Astrocyte (in vitro differentiated cells and primary cell): ENCODE results near the gene NR1H2. TPM values are rescaled to one million over a fixed set of nuclear protein-coding genes. Genes with fewer than 3 reads are reported as not detected.

ENCODE experiments used
- DNase-seq: peaks from one replicate; pipeline ENCODE4 v3.0.0-alpha.2; 2010; ENCODE audit warnings: low read depth
- FAIRE-seq: peaks from 2 replicates; lab custom pipeline; 2011; peaks lifted over from hg19 to GRCh38; lab: Jason Lieb, UNC
- H2AFZ ChIP-seq: 2 replicates; pipeline ENCODE4 v1.6.0; 2012; ENCODE audit warnings: low read depth, low read length, inconsistent platforms
- H3K27ac ChIP-seq: 2 replicates; pipeline ENCODE4 v1.5.1; 2011; ENCODE audit warnings: low read depth, low read length, inconsistent platforms
- H3K27me3 ChIP-seq: 2 replicates; pipeline ENCODE4 v1.6.0; 2011; ENCODE audit warnings: low read length, inconsistent platforms; ENCODE audit not compliant: insufficient read depth
- H3K36me3 ChIP-seq: 2 replicates; pipeline ENCODE4 v1.5.1; 2011; ENCODE audit warnings: low read length, inconsistent platforms; ENCODE audit not compliant: insufficient read depth
- H3K4me1 ChIP-seq: 2 replicates; pipeline ENCODE4 v1.5.1; 2011; ENCODE audit warnings: low read length, inconsistent platforms; ENCODE audit not compliant: insufficient read depth
- H3K4me2 ChIP-seq: 2 replicates; pipeline ENCODE4 v1.6.0; 2012; ENCODE audit warnings: low read length, inconsistent platforms
- H3K4me3 ChIP-seq: 2 replicates; pipeline ENCODE4 v1.5.1; 2011; ENCODE audit warnings: low read depth, mild to moderate bottlenecking, low read length, inconsistent platforms; ENCODE audit not compliant: insufficient read depth
- H3K79me2 ChIP-seq: 2 replicates; pipeline ENCODE4 v1.6.0; 2012; ENCODE audit warnings: mild to moderate bottlenecking, low read length, inconsistent platforms; ENCODE audit not compliant: insufficient read depth
- H3K9ac ChIP-seq: 2 replicates; pipeline ENCODE4 v1.6.0; 2012; ENCODE audit warnings: mild to moderate bottlenecking, low read length, inconsistent platforms
- H3K9me3 ChIP-seq: 2 replicates; pipeline ENCODE4 v1.5.1; 2012; ENCODE audit warnings: low read depth, mild to moderate bottlenecking, low read length, inconsistent platforms; ENCODE audit not compliant: insufficient read depth
- H4K20me1 ChIP-seq: 2 replicates; pipeline ENCODE4 v1.6.0; 2012; ENCODE audit warnings: low read length, inconsistent platforms; ENCODE audit not compliant: insufficient read depth
- H3K27ac Mint-ChIP-seq: one replicate; pipeline ENCODE4 v1.8.0; 2021; ENCODE audit warnings: mild to moderate bottlenecking, mixed read lengths; ENCODE audit not compliant: unreplicated experiment
- H3K27me3 Mint-ChIP-seq: one replicate; pipeline ENCODE4 v1.8.0; 2021; ENCODE audit warnings: low read depth, mixed read lengths; ENCODE audit not compliant: unreplicated experiment
- H3K36me3 Mint-ChIP-seq: one replicate; pipeline ENCODE4 v1.8.0; 2021; ENCODE audit warnings: low read depth, mixed read lengths; ENCODE audit not compliant: unreplicated experiment
- H3K4me1 Mint-ChIP-seq: one replicate; pipeline ENCODE4 v1.8.0; 2021; ENCODE audit warnings: low read depth, mixed read lengths; ENCODE audit not compliant: unreplicated experiment
- H3K4me3 Mint-ChIP-seq: one replicate; pipeline ENCODE4 v1.8.0; 2021; ENCODE audit warnings: mild to moderate bottlenecking, moderate library complexity, mixed read lengths; ENCODE audit not compliant: unreplicated experiment
- H3K9me3 Mint-ChIP-seq: one replicate; pipeline ENCODE4 v1.8.0; 2021; ENCODE audit warnings: mild to moderate bottlenecking, mixed read lengths; ENCODE audit not compliant: unreplicated experiment
- CTCF ChIP-seq: IDR thresholded peaks from 2 replicates; pipeline ENCODE4 v1.5.1; 2011; ENCODE audit warnings: low read depth, mild to moderate bottlenecking, inconsistent platforms, low read length, moderate library complexity; ENCODE audit not compliant: insufficient read depth
- EZH2 ChIP-seq: IDR thresholded peaks from 2 replicates; pipeline ENCODE4 v1.6.1; 2012; ENCODE audit warnings: mild to moderate bottlenecking, low read length, inconsistent platforms; ENCODE audit not compliant: insufficient read depth
- total RNA-seq: library from RNA; stranded (reverse); gene quantifications from 2 replicates; pipeline ENCODE4 v1.2.1, GENCODE V29; 2021

The NR1H2 gene
- total RNA-seq, 1 donor from 2014 or later = 33.4 TPM

- no peak overlapping the region for H3K27ac ChIP-seq
- no peaks in the 10 kb centered on the region for H4K20me1 ChIP-seq
- H3K27me3 ChIP-seq = peaks cover 16% of the 10 kb centered on the region
- no peaks in the 10 kb centered on the region for H3K4me1 ChIP-seq
- Mint-ChIP-seq H3K36me3 (peaks cover 2% of the 10 kb centered on the region), H3K9me3 (peaks cover 3% of the 10 kb centered on the region), H3K27ac (no peak overlapping the region), H3K4me3 (no peak overlapping the region), H3K4me1 (no peaks in the 10 kb centered on the region), H3K27me3 (peaks cover 19% of the 10 kb centered on the region)
- H3K79me2 ChIP-seq = no peaks in the 10 kb centered on the region
- DNase-seq (no peak), FAIRE-seq (no peak)
- H3K36me3 ChIP-seq = no peaks in the 10 kb centered on the region
- H3K4me3 ChIP-seq = no peak overlapping the region
- no peaks in the 10 kb centered on the region for H3K9me3 ChIP-seq
- H2AFZ ChIP-seq = no peak overlapping the region
- no peak for TF ChIP-seq CTCF
- no peak for TF ChIP-seq EZH2
- no peak overlapping the region for H3K4me2 ChIP-seq
- H3K9ac ChIP-seq = no peak overlapping the region
Observed at GRCh38 chr19:50415661-50416033, 39.4 kb downstream of the NR1H2 start.

GRCh38 chr19:50416034-50416977 lies 40.0 kb downstream of the NR1H2 start:
- DNase-seq (no peak), FAIRE-seq (no peak)
- no peak overlapping the region for H3K4me2 ChIP-seq
- no peak overlapping the region for H2AFZ ChIP-seq
- no peak overlapping the region for H3K27ac ChIP-seq
- peaks cover 3% of the 10 kb centered on the region for H3K9me3 Mint-ChIP-seq
- no peaks in the 10 kb centered on the region for H3K79me2 ChIP-seq
- peaks cover 19% of the 10 kb centered on the region for H3K27me3 Mint-ChIP-seq
- H3K4me3 ChIP-seq = no peak overlapping the region
- H3K4me1 ChIP-seq = no peaks in the 10 kb centered on the region
- no peak overlapping the region for H3K4me3 Mint-ChIP-seq
- no peak overlapping the region for H3K9ac ChIP-seq
- H4K20me1 ChIP-seq = no peaks in the 10 kb centered on the region
- no peaks in the 10 kb centered on the region for H3K9me3 ChIP-seq
- TF ChIP-seq CTCF (no peak), EZH2 (no peak)
- no peak overlapping the region for H3K27ac Mint-ChIP-seq
- peaks cover 2% of the 10 kb centered on the region for H3K36me3 Mint-ChIP-seq
- peaks cover 16% of the 10 kb centered on the region for H3K27me3 ChIP-seq
- H3K4me1 Mint-ChIP-seq = no peaks in the 10 kb centered on the region
- no peaks in the 10 kb centered on the region for H3K36me3 ChIP-seq
